Adrenal gland (tissue), 5 donors: ENCODE results near the gene HABP2.

Experiments used
- POLR2A ChIP-seq, 2 donors: fragments of 450-650 bp; IDR thresholded peaks; one replicate each; pipeline ENCODE4 v1.6.1; 2017; ENCODE audit warnings: antibody characterized with exemption in 2 of 2, mild to moderate bottlenecking in 2 of 2, moderate library complexity in 1 of 2
- TF ChIP-seq, protein P1 (sequence below), 6 experiments: fragments of 450-650 bp in 4 of 6; fragments of 200-600 bp in 2 of 6; sonication (generic) in 1 of 6; IDR thresholded peaks; 1 replicate in 5 of 6; 2 replicates in 1 of 6; pipeline versions ENCODE4 v1.5.1 to v1.8.0; 2016 to 2021; ENCODE audit warnings: antibody characterized with exemption in 6 of 6, mild to moderate bottlenecking in 2 of 6, moderate library complexity in 1 of 6
- donor health status: DM: no; HTN: no; CAD: no.

- TF ChIP-seq, protein P1, sequence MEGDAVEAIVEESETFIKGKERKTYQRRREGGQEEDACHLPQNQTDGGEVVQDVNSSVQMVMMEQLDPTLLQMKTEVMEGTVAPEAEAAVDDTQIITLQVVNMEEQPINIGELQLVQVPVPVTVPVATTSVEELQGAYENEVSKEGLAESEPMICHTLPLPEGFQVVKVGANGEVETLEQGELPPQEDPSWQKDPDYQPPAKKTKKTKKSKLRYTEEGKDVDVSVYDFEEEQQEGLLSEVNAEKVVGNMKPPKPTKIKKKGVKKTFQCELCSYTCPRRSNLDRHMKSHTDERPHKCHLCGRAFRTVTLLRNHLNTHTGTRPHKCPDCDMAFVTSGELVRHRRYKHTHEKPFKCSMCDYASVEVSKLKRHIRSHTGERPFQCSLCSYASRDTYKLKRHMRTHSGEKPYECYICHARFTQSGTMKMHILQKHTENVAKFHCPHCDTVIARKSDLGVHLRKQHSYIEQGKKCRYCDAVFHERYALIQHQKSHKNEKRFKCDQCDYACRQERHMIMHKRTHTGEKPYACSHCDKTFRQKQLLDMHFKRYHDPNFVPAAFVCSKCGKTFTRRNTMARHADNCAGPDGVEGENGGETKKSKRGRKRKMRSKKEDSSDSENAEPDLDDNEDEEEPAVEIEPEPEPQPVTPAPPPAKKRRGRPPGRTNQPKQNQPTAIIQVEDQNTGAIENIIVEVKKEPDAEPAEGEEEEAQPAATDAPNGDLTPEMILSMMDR (IDR thresholded peaks at IDR 0.05), result no peak
- TF ChIP-seq POLR2A (IDR thresholded peaks at IDR 0.05), result no peak
Measured at GRCh38 chr10:113592380-113592779, 39.5 kb downstream of the HABP2 start.
